Measurements from ENCODE around the gene CBFA2T2.
"Not testable (repeated sequence)": the region's sequence is repeated elsewhere in the genome, so short reads cannot be mapped to it uniquely, and the experiment has no call there.

Gene CBFA2T2

GRCh38 chr20:33568868-33569801 is 79.2 kb downstream of the CBFA2T2 start:
- no peak overlapping the region for H3K4me3 ChIP-seq (ENCODE audit: low read length)
- H3K9me3 ChIP-seq (ENCODE audit: control insufficient read depth, low read length): no peaks in the 10 kb centered on the region
- no peaks in the 10 kb centered on the region for H3K36me3 ChIP-seq (ENCODE audit: control insufficient read depth, insufficient read depth, low read length, severe bottlenecking)
- H3K27me3 ChIP-seq (replicated peaks; ENCODE audit: control insufficient read depth, insufficient read depth, low read length): no peaks in the 10 kb centered on the region
- DNase-seq (ENCODE audit: low read depth): peak; percentile 29
- no peak overlapping the region for H3K9ac ChIP-seq (ENCODE audit: low read length)
- H3K4me1 ChIP-seq (ENCODE audit: control insufficient read depth, insufficient read depth, low read length): peaks cover 12% of the 10 kb centered on the region

DNA sequence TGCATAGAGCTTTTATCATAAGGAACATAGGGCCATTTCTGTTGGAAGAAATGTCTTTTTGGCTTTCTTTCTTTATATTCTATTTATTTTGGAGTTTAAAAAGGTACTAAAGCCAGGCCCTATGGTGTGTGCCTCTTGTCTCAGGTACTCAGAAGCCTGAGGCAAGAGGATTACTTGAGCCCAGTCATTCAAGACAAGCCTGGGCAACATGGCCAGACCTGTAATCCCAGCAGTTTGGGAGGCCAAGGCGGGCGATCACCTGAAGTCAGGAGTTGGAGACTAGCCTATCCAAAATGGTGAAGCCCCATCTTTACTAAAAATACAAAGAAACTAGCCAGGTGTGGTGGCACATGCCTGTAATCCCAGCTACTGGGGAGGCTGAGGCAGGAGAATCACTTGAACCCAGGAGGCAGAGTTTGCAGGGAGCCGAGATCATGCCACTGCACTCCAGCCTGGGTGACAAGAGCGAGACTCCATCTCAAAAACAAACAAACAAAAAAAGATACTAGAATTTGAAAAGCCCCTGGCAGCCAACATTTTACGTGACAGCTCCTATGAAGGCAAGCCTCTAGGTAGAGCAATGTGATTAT is 80.0 kb downstream of the CBFA2T2 start:
- H3K4me1 ChIP-seq (ENCODE audit: control insufficient read depth, insufficient read depth, low read length): peaks cover 12% of the 10 kb centered on the region
- no peak overlapping the region for H3K4me3 ChIP-seq (ENCODE audit: low read length)
- H3K9me3 ChIP-seq (ENCODE audit: control insufficient read depth, low read length): no peaks in the 10 kb centered on the region
- DNase-seq (ENCODE audit: low read depth): no peak
- H3K27me3 ChIP-seq (replicated peaks; ENCODE audit: control insufficient read depth, insufficient read depth, low read length): no peaks in the 10 kb centered on the region
- H3K9ac ChIP-seq (ENCODE audit: low read length): no peak overlapping the region
- no peaks in the 10 kb centered on the region for H3K36me3 ChIP-seq (ENCODE audit: control insufficient read depth, insufficient read depth, low read length, severe bottlenecking)

DNA sequence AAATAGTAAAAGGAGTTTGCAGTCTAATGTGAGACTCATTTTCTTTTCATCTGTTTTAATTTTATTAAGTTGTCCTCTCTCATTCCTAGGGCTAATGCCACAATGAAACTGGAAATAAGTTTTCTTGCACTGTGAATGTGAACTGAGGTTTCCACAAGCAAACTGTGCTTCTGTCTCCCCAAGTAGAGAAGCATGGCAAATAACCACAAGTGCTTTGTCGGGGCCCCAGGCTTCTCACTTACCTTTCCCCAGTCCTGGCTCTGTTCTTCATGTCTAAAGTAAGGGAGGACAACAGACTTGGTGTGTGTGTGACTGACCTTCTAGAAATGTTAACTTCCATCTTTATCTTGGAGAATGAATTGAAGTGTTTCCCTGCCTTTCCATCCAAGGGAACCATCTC is 80.8 kb downstream of the CBFA2T2 start:
- Histone ChIP-seq H3K9me3 (ENCODE audit: control insufficient read depth, low read length) (no peaks in the 10 kb centered on the region), H3K9ac (ENCODE audit: low read length) (no peak overlapping the region), H3K27me3 (replicated peaks; ENCODE audit: control insufficient read depth, insufficient read depth, low read length) (no peaks in the 10 kb centered on the region), H3K4me3 (ENCODE audit: low read length) (no peak overlapping the region), H3K4me1 (ENCODE audit: control insufficient read depth, insufficient read depth, low read length) (peaks cover 14% of the 10 kb centered on the region), H3K36me3 (ENCODE audit: control insufficient read depth, insufficient read depth, low read length, severe bottlenecking) (no peaks in the 10 kb centered on the region)
- DNase-seq (ENCODE audit: low read depth): no peak

GRCh38 chr20:33573268-33573667 is 83.4 kb downstream of the CBFA2T2 start:
- not testable (repeated sequence) for H3K4me3 ChIP-seq (ENCODE audit: low read length); H3K27me3 ChIP-seq (replicated peaks; ENCODE audit: control insufficient read depth, insufficient read depth, low read length); DNase-seq (ENCODE audit: low read depth)

GRCh38 chr20:33575282-33575681 is 85.4 kb downstream of the CBFA2T2 start:
- H3K4me1 ChIP-seq (ENCODE audit: control insufficient read depth, insufficient read depth, low read length): peaks cover 7% of the 10 kb centered on the region
- H3K9ac ChIP-seq (ENCODE audit: low read length): no peak overlapping the region
- DNase-seq (ENCODE audit: low read depth): no peak
- H3K9me3 ChIP-seq (ENCODE audit: control insufficient read depth, low read length): no peaks in the 10 kb centered on the region
- no peaks in the 10 kb centered on the region for H3K27me3 ChIP-seq (replicated peaks; ENCODE audit: control insufficient read depth, insufficient read depth, low read length)
- no peak overlapping the region for H3K4me3 ChIP-seq (ENCODE audit: low read length)
- H3K36me3 ChIP-seq (ENCODE audit: control insufficient read depth, insufficient read depth, low read length, severe bottlenecking): no peaks in the 10 kb centered on the region

More at GRCh38 chr20:33573268-33573667, 83.4 kb downstream of the CBFA2T2 start:
- H3K9ac ChIP-seq (ENCODE audit: low read length); H3K36me3 ChIP-seq (ENCODE audit: control insufficient read depth, insufficient read depth, low read length, severe bottlenecking); H3K9me3 ChIP-seq (ENCODE audit: control insufficient read depth, low read length): not testable (repeated sequence)
- H3K4me1 ChIP-seq (ENCODE audit: control insufficient read depth, insufficient read depth, low read length): peaks cover 14% of the 10 kb centered on the region

DNA sequence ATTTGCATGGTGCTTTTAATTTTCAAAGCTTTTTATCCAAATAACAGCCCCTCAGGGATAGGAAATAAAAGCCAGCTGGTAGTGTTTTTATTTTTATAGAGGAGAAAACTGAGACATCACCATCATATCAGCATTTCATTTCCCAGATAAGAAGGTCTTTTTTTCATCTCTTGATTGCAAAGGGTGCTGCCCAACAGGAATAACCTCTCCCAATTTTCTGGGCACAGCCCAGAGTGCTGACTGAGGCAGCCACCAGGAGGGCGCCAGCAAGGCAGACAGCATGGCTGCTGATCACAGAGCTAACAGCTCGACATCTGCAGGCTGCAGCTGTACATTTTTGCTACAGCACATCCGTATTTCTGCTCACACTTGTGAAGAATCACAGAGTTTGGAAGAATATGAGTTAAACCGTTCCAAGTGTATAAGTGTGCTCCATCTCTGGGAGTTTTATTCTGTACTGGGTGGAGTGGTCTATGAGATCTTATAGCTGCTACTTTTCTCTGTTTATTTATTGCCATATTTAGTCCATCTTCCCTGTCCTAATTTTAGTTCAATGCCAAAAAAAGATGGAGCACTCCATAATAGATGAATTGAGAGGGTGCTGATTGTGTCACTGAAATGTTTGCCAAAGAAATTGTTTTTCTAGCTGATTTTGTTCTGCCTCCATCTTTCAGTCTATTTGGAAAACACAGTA is 86.7 kb downstream of the CBFA2T2 start:
- Histone ChIP-seq H3K36me3 (ENCODE audit: control insufficient read depth, insufficient read depth, low read length, severe bottlenecking) (no peaks in the 10 kb centered on the region), H3K9me3 (ENCODE audit: control insufficient read depth, low read length) (no peaks in the 10 kb centered on the region), H3K9ac (ENCODE audit: low read length) (no peak overlapping the region), H3K27me3 (replicated peaks; ENCODE audit: control insufficient read depth, insufficient read depth, low read length) (no peaks in the 10 kb centered on the region), H3K4me1 (ENCODE audit: control insufficient read depth, insufficient read depth, low read length) (peaks cover 7% of the 10 kb centered on the region), H3K4me3 (ENCODE audit: low read length) (no peak overlapping the region)
- DNase-seq (ENCODE audit: low read depth): no peak

- Histone ChIP-seq H3K9me3 (ENCODE audit: control insufficient read depth, low read length) (no peaks in the 10 kb centered on the region), H3K36me3 (ENCODE audit: control insufficient read depth, insufficient read depth, low read length, severe bottlenecking) (no peaks in the 10 kb centered on the region), H3K9ac (ENCODE audit: low read length) (no peak overlapping the region), H3K4me3 (ENCODE audit: low read length) (no peak overlapping the region), H3K27me3 (replicated peaks; ENCODE audit: control insufficient read depth, insufficient read depth, low read length) (no peaks in the 10 kb centered on the region), H3K4me1 (ENCODE audit: control insufficient read depth, insufficient read depth, low read length) (peaks cover 7% of the 10 kb centered on the region)
- DNase-seq (ENCODE audit: low read depth): peak; percentile 80
Observed at GRCh38 chr20:33578510-33578909, 88.6 kb downstream of the CBFA2T2 start.

DNA sequence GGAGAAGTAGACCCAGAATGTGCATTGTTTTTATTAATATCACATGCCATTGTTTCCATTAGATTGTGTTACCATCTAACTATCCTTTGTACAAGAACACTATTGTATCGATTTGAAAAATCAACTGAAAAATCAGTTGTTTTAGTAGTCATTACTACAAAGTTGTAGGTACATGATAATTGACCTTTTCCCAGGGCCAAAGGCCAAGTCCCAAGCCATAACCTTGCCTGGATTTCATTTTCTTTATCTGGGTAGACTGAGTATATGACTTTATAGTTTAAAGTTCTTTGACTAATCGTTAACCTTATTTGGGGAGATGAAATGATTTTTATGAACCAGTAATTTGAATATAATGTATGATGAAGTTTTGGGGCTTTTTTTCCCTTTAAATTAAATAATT is 93.2 kb downstream of the CBFA2T2 start:
- Histone ChIP-seq H3K9ac (ENCODE audit: low read length) (no peak overlapping the region), H3K4me1 (ENCODE audit: control insufficient read depth, insufficient read depth, low read length) (peaks cover 19% of the 10 kb centered on the region), H3K9me3 (ENCODE audit: control insufficient read depth, low read length) (no peaks in the 10 kb centered on the region), H3K27me3 (replicated peaks; ENCODE audit: control insufficient read depth, insufficient read depth, low read length) (no peaks in the 10 kb centered on the region), H3K36me3 (ENCODE audit: control insufficient read depth, insufficient read depth, low read length, severe bottlenecking) (no peaks in the 10 kb centered on the region), H3K4me3 (ENCODE audit: low read length) (no peak overlapping the region)
- DNase-seq (ENCODE audit: low read depth): no peak

GRCh38 chr20:33584976-33585375 is 95.1 kb downstream of the CBFA2T2 start:
- H3K4me1 ChIP-seq (ENCODE audit: control insufficient read depth, insufficient read depth, low read length): peaks cover 15% of the 10 kb centered on the region
- H3K27me3 ChIP-seq (replicated peaks; ENCODE audit: control insufficient read depth, insufficient read depth, low read length): no peaks in the 10 kb centered on the region
- H3K4me3 ChIP-seq (ENCODE audit: low read length): no peak overlapping the region
- no peaks in the 10 kb centered on the region for H3K9me3 ChIP-seq (ENCODE audit: control insufficient read depth, low read length)
- no peaks in the 10 kb centered on the region for H3K36me3 ChIP-seq (ENCODE audit: control insufficient read depth, insufficient read depth, low read length, severe bottlenecking)
- no peak for DNase-seq (ENCODE audit: low read depth)
- no peak overlapping the region for H3K9ac ChIP-seq (ENCODE audit: low read length)

GRCh38 chr20:33585413-33585812 is 95.5 kb downstream of the CBFA2T2 start:
- Histone ChIP-seq H3K9ac (ENCODE audit: low read length) (no peak overlapping the region), H3K4me1 (ENCODE audit: control insufficient read depth, insufficient read depth, low read length) (peaks cover 15% of the 10 kb centered on the region), H3K4me3 (ENCODE audit: low read length) (no peak overlapping the region), H3K9me3 (ENCODE audit: control insufficient read depth, low read length) (no peaks in the 10 kb centered on the region), H3K36me3 (ENCODE audit: control insufficient read depth, insufficient read depth, low read length, severe bottlenecking) (no peaks in the 10 kb centered on the region), H3K27me3 (replicated peaks; ENCODE audit: control insufficient read depth, insufficient read depth, low read length) (no peaks in the 10 kb centered on the region)
- no peak for DNase-seq (ENCODE audit: low read depth)

DNA sequence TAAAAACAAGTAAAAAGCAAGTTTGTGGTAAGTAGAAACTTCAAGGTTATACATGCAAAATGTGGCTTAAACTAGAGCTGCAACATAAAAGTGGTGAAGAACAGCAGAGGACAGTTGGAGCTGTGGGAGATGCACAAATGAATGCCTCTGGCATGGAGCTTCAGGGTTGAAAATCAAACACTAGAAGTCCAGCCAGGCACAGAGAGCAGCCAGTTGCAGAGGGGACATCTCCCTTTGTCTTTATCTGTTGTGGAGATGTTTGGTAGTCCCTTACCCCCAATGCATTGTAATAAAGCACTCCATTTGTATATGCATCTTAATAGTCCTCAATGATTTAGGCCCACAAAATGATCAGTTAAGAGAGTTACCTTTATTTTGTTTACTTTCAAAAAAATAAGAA is 99.2 kb downstream of the CBFA2T2 start:
- Histone ChIP-seq H3K36me3 (ENCODE audit: control insufficient read depth, insufficient read depth, low read length, severe bottlenecking) (no peaks in the 10 kb centered on the region), H3K4me1 (ENCODE audit: control insufficient read depth, insufficient read depth, low read length) (peaks cover 15% of the 10 kb centered on the region), H3K9ac (ENCODE audit: low read length) (no peak overlapping the region), H3K9me3 (ENCODE audit: control insufficient read depth, low read length) (no peaks in the 10 kb centered on the region), H3K27me3 (replicated peaks; ENCODE audit: control insufficient read depth, insufficient read depth, low read length) (no peaks in the 10 kb centered on the region), H3K4me3 (ENCODE audit: low read length) (no peak overlapping the region)
- no peak for DNase-seq (ENCODE audit: low read depth)

Measured in adipocyte (in vitro differentiated cells).